HG03175 (cell line): Measurements from ENCODE around the gene RAB35.

Experiments used
- ATAC-seq: cut with Tn5 transposase; IDR thresholded peaks from one replicate; pipeline ENCODE4 v1.9.1; 2021; ENCODE audit warnings: mild to moderate bottlenecking, moderate library complexity; ENCODE audit not compliant: unreplicated experiment

The RAB35 gene

DNA sequence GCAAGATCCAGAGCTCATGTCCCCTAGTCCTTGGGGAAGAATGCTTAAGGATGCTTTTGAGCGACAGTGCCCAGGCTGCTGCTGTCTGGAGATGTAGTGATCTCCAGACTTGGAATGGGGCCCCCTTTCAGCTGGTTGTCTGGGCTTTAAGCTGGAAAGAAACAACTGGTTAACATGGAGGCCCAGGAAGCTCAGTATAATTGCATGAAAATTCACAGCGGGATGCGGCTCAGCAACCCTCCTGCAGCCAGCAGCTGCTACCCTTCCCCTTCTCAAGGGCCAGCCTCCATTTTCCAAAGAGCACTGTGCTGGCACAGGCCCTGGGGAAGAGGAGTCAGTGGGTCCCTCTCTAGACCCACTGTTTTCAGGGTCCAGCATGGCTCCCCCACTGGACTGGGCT, 26.3 kb downstream of the RAB35 start:
- no peak for ATAC-seq

DNA sequence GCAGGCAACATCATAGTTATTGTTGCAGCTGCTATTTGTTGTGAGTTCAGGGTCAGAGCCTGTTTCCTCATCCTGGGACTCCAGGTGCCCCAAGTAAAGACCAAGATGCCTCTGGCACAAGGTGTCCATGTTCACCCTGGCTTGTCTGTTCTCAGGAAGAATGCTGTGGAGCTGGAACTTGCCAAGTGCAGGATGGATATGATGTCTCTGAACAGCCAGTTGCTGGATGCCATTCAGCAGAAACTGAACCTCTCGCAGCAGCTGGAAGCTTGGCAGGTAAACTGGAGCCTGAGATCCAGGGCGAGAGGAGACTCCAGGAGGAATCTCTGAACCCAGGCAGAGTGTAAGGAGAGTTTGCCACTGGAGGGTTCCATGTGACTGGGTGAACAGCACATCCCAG, 26.8 kb downstream of the RAB35 start:
- ATAC-seq, result no peak

DNA sequence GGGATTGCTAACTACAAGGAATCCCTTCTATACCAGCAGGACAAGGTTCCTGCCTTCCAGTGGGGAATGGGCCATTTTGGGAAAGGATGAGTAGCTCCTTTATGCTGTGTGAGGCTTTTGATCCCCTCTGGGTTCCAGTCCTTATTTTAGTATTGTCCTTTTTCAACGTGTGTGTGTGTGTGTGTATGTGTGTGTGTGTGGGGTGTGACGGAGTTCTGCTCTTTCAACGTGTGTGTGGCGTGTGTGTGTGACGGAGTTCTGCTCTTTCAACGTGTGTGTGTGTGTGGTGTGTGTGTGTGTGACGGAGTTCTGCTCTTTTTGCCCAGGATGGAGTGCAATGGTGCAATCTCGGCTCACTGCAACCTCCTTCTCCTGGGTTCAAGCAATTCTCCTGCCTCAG, 27.4 kb downstream of the RAB35 start:
- ATAC-seq, result no peak

DNA sequence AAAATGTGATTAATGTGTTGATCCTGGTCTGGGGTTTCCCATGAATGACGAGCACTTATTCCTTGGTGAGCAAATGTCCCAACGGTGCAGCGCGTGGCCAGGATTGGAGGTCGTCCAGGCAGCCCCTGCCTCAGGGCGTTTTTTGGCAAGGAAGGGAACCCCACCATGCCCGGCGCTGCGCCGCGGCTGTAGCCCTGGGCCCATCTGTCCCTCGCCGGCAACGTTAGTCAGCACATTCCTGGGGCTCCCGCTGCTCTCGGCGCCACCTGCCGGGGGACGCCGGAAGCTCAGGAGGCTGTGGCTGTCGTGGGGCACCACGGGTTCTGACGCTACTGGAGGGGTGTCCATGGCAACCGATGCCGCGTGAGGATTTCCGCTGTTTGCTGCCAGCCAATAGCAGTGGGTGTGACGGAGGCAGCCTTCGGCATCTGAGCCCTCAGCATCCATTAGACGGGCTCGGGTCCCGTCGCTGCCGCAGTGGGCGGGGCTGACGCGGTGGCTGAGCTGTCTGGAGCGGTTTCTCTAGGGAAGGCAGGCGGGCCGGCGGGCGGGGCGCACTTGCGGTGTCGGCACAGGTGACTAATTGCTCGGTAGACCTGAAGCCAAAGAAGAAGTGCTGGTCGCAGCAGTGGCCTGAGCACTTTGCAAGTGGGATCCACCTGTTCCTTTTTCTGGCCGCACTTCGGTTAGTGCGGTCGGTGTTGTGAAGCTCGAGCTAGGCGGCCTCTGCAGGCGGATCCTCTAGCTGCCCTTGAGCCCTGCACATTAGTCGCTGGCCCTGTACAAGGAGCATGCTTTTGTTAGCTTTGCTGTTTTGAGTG, 29.5 kb downstream of the RAB35 start:
- ATAC-seq, result peak; percentile 98

DNA sequence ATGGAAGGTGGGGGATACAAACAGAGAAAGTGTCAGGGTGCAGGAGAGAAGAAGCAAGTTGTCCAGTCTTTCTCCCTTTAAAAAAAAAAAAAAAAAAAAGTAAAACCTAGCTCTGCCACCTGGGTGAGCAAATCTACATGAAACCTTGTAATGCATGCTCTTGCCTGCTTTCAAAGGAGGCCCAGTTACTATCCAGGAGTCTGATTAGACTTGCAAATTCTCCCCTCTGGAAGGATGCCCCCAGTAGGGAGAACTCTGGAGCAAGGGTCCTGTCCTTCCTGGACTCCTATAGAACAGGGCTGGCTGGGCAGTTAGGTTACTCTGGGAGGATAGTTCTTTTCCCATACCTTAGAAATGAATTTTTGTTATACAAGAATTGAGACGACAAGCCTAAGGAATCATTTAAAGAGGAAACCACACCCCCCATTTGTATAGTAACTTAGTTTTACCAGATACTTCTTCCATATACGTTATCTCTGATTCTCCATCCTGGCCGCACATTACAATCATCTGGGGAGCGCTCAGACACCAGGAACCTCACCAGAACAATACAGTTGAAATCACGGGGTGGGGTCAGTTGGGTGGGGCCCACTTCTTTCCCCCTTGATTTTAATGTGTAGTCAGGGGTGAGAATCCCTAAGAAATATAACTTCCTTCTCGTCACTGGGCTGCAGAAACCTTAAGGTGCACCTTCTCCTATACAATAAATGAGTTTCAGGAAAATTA, 30.5 kb downstream of the RAB35 start:
- no peak for ATAC-seq

DNA sequence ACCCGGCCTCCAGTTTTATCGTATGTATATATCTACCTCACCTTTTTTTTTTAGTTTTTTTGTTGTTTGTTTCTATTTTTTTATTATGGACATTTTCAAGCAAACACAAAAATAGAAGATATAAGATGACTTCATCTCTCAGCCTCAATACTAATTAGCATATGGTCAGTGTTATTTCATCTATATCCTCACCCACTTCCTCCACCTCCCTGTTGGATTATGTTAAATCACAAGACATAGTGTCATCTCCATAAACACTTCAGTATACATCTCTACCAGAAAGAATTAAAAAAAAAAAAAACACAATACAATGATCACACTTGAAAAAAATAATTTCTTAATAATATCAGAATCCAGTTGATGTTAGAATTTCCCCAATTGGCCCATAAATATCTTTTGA, 34.9 kb downstream of the RAB35 start:
- no peak for ATAC-seq

DNA sequence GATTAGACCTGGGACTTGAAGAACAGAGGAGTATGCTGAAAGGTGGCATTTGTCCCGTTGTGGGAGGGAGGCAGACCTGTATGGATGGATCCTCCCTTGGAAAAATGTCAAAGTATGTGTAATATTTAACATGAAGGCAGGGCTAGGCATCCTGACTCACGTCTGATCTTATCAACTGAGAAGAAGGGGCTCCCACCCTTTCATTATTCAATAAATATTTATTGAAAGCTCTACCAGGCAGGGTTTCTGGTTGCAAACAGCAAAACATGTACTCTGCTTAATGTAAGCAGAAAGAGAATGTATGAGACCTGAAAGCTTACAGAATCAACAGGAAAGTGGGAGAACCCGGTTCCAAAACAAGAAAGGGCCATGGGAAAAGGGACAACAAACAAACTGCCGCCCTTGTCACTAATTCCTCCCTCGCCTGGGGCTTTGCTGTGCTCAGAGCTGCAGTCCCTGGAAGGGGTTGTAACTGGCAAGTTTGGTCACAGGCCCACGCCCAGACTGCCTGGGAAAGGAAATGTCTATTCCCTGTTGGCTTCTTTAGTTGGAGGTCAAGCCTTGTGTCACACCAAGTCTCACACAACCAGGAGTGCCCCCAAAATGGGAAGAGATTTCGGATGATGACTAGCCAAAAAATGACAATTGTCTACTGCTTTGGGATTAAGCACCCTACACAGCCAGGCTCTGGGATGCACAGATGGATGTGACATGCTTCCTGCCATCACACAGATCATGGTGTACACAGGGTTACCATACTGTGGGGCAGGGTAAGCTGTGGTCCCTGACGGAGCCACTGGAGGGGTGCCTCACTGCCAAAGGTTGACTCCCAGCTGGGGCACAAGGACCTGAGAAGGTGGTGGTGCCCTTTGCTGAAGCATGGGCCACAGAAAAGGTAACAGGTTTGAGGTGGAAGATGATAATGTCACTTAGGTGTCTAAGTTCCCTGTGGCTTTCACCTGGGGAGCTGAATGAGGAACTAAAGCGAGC, 36.8 kb downstream of the RAB35 start:
- no peak for ATAC-seq

DNA sequence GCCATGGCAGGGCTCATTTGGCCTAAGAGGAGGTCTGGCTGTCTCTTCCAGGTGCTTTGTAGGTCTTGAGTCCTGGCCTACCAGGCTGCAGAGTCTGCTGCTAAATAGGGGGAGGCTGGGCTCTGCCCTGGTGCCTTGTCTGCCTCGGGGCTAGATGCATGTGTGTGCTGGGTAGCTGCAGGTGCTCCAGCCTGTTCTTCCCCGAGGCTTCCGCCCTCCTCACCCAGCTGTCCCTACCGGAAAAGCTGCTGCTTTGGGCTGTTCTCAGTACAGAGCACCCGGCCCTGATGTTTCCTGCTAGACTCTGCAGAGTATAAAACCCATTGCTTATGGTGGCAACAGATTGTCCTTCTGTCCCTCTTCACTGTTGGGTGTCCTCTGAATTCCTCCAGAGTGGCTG, 37.7 kb downstream of the RAB35 start:
- ATAC-seq, result no peak

DNA sequence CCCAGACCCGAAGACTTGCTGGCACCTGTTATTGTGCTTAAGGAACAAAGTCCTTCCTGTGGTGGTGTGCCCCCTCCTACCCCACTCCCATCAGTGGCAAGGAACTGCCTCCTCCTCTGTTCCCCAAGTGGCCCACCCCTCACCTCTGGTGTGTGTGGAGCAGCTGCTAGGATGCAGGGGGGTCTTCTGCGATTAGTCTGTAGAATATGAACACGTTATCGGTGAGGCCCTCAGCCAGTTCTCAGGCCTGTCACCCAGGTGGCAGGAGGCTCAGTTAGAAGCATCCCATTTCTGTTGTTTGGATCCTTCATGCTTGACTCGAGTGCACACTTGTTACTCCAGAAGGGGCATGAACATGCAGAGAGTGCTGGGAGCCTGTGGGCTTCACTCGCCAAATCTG, 39.3 kb downstream of the RAB35 start:
- ATAC-seq, result no peak

DNA sequence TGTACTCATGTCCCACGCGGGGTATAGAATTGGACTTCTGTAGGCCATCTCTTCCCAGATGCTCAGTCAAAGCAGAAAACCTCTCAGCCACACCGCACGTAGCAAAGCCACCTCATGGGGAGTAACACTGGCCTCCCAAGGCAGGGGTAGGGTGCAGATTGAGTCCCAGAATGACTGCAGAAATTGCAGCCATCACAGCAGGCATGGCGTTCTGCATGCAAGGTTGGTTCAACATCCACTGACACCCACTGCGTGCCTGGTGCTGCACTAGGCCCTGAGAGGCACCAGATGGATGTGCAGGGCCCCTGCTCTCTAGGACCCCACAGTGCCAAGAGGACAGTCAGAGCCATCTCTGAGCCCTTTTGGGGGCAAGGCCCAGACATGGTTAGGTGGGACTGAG, 39.9 kb downstream of the RAB35 start:
- ATAC-seq, result no peak

DNA sequence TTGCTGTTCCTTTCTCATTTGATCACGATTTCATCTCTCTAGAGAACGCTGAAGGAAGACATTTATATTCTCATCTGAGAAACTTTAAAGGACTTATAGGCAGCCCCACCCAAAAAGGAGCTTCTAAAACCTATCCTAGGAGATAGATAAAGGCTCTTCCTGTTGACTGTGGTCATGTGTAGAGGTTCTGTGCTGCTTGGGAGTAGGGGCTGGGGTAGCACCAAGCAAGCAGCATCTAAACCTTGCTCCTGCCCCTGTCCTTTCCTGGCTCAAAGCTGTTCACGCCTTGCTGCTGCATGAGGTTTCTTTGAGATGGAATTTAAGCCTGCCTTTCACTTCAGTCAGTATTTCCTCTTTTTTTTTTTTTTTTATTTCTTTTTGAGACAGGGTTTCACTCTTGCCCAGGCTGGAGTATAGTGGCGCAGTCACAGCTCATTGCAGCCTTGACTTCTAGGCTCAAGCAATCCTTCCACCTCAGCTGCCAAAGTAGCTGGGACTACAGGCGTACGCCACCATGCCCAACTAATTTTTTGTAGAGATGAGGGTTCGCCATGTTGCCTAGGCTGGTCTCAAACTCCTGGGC, 41.4 kb downstream of the RAB35 start:
- no peak for ATAC-seq

DNA sequence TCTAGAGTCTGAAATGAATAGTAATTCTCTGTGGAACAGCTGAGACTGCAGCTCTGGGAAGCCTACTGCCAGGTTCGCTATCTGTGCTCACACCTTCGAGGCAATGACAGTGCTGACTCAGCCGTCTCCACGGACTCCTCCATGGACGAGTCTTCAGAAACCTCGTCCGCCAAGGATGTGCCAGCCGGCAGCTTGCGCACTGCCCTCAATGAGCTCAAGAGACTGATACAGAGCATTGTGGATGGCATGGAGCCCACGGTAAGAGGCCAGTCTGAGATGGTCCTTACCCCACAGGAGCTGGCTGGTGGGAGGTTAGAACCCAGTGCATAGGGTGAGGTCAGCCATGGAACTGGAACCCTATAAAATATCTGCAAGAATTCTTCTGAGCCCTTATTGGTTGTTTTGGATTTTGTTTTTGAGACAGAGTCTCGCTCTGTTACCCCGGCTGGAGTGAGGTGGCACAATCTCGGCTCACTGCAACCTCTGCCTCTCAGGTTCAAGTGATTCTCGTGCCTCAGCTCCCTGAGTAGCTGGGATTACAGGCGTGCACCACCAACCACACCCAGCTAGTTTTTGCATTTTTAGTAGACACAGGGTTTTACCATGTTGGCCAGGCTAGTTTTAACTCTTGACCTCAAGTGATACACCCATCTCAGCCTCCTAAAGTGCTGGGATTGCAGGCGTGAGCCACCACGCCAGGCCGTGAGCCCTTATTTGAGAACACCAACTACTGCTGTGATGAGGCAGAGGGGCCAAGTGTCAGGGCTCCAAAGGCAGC, 43.9 kb downstream of the RAB35 start:
- ATAC-seq, result no peak

DNA sequence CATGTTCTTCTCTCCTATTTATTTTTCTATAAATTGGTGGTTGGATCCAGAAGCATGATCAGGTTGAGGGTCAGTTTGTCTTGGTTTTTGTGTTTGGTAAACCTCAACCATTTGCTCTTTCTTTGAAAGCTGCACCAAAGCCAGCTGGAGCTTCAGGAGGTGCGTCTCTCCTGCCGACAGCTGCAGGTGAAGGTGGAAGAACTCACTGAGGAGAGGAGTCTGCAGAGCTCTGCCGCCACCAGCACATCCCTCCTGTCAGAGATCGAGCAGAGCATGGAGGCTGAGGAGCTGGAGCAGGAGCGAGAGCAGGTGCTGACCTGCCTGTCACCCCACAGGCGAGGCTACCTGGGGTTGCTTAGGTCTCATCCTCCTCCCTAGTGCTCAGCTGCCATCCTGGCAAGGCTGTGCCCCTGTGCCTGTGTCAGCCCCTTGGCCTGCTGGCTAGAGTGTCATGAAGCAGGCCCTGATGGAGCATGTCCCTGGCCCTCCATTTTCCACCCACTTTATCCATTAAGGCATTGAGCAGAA, 45.0 kb downstream of the RAB35 start:
- ATAC-seq, result no peak

DNA sequence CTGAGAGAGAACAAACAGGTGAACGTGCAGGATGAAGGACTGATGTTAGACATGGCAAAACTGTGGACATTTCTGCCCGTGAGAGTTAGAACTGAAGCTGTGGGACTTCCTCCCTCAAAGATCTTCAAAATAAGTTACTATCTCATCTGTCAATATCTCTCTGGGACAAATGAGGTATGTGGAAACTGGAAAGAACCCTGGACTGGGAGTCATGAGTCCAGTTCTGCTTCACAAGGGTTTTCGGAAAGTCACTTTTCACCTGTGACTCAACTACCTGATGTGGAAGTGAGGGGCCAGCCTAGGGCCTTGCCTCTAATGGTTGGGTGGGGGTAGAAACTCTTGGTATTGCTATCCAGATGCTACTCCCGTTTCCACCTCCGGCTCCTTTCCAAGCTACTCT, 47.3 kb downstream of the RAB35 start:
- ATAC-seq, result no peak

DNA sequence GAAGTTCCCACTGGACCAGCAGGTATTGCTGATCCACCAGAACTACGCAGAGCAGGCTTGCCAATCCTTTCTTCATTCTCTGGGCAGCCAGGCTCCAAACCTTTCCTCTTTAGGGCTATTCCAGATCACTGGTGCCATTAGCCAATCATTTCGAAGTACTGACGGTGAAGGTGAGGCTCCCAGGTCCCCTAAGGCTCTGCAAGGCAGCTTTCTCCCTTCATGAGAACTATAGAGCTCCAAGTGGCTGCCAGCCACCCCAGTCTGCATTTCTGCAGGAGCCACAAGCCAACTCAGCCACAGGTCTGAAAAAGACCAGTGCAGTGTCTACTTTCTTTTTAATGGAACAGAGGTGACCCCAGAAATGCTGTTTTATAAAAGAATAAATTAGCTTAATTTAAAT, 48.7 kb downstream of the RAB35 start:
- no peak for ATAC-seq

DNA sequence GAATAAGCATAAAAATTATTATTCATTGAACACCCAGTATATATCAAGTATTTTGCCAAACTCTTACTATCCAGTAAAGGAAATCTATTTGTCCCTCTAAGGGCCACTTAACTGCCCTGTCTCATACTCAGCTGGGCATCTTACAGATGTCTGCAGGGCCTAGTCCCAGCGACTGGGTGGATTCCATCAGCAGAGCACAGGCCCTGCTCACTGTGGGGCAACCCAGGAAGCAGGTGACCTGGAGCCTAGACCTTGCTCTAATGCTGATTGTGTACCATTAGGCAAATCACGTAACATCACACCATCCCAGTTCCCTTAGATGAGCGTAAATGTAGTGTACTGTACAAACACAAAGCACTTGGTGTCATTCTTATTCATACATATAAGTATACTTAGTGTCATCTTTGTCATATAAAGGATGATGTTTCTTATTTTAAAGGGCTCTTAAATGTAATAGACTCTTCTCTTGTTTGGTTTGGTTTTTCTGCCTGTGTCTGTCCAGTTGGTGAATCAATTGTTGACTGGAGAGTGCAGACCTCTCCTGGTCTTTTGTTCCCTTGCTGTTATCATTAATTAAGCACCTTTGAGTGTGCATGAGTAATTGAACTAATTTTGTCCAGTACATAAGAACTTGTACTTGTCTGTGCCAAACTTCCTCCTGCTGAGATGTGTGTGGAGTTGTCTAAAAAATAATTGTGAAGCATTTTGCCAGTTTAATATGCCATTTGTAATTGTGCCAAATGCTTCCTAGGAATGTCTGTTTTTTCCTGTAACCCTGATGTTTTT, 49.3 kb downstream of the RAB35 start:
- ATAC-seq, result no peak

DNA sequence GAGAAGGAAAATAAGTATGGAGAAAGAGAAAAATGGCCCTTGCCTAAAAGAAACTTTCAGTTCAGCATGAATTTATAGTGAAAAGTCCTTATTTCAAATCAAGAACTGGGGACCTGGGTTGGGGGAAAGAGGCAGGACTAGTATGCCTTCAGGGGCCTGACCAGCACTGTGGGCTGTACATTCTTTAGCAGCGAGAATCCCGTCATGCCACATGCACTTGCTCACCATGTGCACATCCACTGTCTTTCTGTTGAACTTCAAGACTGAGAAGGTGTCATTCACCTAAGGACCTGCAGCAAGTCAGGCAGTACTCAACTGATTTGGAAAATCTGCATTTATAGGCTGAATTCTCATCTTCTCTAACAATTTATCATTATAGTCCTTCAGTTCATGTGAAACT, 50.2 kb downstream of the RAB35 start:
- no peak for ATAC-seq

DNA sequence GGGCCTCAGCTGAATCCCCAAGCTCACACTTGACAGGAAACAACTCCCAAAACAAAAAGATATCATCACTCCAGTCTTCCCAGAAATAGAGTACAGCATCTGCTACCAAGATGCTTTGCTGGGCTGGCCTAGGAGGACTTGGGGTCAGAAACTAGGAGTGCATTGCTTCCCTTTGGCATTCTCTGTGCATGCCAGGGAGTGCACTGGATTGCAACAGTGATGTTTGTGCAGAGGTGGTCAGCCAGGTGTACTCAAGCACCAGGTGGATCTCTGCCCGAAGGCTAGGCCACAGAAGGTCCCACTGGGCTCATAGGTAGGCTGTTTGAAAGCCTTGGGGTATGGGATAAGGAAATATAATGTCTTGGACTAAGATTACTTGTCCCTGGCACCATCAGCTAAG, 51.1 kb downstream of the RAB35 start:
- no peak for ATAC-seq
